Fibroblast of lung (primary cell): ENCODE data around the gene GSTM3.

ENCODE experiments used
- CTCF ChIP-seq, 2 donors: IDR thresholded peaks in 1 of 2; conservative IDR thresholded peaks in 1 of 2; 1 replicate in 1 of 2; 2 replicates in 1 of 2; pipeline ENCODE4 v1.5.1; 2011 to 2012; ENCODE audit warnings: low read length in 2 of 2, control low read depth in 1 of 2, inconsistent platforms in 1 of 2, low read depth in 1 of 2, mild to moderate bottlenecking in 1 of 2
- EZH2 ChIP-seq: IDR thresholded peaks from 2 replicates; pipeline ENCODE4 v1.5.1; 2012; ENCODE audit warnings: low read length, control low read depth, mild to moderate bottlenecking; ENCODE audit errors: missing control alignments

DNA sequence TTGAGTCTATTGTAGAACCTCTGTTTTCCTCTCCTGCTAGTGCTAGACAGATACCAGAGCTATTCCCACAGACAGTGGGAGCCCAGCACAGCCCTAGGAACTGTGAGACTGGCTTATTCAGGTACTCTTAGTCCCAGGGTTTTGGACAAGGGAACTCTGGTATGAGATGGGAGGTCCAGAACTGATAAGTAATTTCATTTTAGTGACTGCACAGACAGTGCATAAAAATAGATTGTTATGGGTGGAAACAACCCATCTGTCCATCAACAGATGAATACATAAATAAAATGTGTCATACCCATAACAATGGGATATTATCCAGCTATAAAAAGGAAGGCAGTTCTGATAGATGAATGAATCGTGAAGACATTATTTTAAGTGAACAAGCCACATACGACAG, 13.9 kb upstream of the GSTM3 start:
- TF ChIP-seq CTCF (conservative IDR thresholded peaks at IDR 0.05 in 1 of 2, IDR thresholded peaks at IDR 0.05 in 1 of 2; ENCODE audit: low read depth in 1 of 2, low read length in 2 of 2), result no peak
- TF ChIP-seq EZH2, result no peak
